Suppressor macrophage treated with lipopolysaccharide for 1 hour (primary cell): ENCODE measurements around the gene CBR3.
"Not testable (repeated sequence)": the region's sequence is repeated elsewhere in the genome, so short reads cannot be mapped to it uniquely, and the experiment has no call there.

Experiments used
- DNase-seq, 3 donors: peaks; one replicate each; pipeline ENCODE4 v3.0.0-alpha.2; 2020 to 2022

Gene CBR3

DNA sequence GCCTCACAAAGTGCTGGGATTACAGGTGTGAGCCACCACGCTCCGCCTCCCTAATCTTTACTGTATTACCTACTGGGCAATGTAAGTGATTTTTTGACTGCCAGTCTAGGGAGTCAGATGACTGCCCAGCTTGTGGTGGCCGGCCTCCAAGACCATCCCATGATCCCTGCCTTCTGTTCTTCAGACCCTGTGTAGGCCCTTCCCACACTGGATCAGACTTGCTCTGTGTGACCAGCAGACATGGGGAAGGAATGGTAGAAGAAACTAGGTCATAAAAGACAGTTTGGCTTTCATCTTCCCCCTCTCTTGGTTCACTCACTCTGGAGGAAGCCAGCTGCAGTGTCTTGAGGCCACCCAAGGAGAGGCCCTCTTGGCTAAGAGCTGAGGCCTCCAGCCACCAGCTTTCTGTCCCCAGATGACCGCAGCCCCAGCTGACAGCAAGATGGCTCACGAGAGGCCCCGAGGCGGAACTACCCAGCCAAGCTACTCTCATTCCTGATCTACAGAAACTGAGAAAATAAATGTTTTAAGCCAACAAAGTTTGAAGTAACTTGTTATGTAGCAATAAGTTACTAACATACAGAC, 14.5 kb upstream of the CBR3 start:
- DNase-seq = no peak

DNA sequence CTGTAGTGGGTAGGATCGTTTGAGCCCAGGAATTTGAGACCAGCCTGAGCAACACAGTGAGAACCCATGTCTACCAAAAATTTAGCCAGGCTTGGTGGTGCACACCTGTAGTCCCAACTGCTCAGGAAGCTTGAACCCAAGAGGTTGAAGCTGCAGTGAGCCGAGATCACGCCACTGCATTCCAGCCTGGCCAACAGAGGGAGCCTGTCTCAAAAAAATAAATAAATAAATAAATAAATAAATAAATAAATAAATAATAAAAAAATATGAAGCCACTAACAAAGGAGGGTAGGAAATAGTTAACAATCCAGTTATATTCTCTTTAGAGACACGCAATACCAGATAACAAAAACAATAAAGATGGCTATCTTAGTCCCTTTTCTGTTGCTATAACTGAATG, 11.9 kb upstream of the CBR3 start:
- DNase-seq = peak in 1 of 3 donors; percentile 34

DNA sequence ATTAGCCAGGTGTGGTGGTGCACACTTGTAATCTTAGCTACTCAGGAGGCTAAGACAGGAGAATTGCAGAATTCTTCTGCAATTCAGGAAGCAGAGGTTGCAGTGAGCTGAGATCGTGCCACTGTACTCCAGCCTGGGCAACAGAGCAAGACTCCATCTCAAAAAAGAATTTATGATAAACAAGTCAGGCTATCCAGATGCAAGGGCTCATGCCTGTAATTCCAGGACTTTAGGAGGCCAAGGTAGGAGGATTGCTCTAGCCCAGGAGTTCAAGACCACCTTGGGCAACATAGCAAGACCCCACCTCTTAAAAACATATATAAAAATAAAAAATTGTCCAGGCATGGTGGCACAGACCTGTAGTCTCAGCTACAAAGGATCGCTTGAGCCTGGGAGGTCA, 10.5 kb upstream of the CBR3 start:
- no peak for DNase-seq

DNA sequence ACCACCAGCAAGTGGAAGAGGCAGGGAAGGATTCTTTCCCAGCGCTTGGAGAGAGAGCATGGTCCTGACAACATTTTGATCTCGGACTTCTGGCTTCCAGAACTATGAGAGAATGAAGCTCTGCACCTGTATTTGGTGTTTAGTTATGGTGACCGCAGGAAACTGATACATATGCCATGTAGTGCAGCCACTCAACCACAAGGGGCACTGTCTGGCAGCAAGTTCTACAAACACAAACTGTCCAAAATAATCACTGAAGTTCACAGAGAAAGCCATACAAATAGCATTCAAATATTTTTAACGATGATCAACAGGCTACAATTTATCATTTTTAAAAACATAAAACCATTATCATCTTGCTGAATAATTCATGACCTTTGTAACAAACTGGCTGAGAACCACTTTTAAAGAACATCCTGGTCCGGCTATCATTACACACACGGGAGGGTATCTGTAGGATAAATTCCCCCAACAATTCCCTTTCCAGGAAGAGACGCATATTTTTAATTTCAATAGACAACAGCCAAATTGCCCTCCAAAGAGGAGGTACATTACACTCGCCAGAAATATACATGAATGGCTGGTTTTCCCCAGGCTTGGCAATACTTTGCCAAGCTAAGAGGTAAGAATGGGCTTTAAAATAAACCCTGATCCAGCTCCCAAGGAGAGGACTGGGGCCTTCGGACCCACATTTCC, 9.2 kb upstream of the CBR3 start:
- DNase-seq = peak; percentile 59 to 62 (median 59)

DNA sequence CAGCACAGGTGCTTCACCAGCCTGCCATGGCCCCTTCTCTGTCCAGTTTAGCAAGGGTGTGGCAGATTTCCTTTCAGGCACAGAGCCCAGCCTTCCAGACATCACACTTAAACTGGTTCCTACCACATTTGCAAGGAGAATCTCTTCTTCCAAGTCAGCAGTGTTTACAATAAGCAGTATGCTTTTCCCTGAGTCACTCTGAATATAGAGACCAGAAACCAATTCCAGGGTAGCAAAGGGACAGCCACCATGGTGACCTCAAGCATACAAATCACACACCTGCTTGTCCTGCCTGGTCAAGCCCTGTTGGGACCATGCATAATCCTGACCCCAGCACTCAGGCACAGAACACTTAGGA, 8.7 kb upstream of the CBR3 start:
- no peak for DNase-seq

DNA sequence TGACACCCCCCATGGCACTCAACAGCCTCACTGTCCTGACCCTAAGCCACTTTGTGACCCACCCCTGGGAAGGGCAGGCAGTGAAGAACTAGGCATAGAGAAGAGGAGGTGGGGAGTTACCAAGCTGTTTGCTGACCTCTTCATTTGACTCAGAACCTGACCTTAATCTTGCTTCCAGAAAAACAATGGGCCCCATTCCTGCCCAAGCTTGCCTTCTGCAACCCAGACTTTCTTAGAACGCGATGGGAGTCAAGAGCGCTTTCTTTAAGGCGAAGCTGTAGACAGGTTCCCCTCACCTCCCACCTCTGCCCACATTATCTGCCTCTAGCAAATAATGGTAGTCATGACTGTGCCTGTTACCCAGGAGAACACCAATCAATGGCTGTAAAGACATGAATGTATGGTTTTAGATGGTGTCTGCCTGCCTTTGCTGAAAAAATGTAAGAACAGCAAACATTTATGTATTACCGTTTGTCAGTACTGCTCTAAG, 8.2 kb upstream of the CBR3 start:
- DNase-seq = no peak

DNA sequence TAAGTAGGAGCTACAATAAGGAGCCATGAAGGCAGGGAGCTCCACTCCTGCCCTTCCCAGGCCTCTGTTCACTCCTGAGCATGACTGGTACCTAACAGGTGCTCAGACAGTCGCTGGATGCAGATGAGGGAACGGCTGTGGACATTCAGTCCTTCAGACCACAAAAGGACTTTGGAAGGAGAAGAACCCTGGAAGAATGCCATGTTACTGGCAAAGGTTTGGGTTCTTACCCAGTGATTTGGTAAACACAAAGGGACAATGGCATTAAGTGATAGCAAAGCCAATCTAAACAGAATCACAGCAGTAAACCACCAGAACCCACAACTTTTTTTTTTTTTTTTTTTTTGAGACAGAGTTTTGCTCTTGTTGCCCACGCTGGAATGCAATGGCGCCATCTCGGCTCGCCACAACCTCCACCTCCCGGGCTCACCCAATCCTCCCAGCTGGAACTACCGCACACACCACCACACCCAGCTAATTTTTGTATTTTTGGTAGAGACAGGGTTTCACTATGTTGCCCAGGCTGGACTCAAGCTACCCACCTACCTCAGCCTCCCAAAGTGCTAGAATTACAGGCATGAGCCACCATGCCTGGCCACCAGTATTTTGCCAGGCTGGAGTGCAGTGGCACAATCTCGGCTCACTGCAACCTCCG, 7.5 kb upstream of the CBR3 start:
- no peak for DNase-seq

DNA sequence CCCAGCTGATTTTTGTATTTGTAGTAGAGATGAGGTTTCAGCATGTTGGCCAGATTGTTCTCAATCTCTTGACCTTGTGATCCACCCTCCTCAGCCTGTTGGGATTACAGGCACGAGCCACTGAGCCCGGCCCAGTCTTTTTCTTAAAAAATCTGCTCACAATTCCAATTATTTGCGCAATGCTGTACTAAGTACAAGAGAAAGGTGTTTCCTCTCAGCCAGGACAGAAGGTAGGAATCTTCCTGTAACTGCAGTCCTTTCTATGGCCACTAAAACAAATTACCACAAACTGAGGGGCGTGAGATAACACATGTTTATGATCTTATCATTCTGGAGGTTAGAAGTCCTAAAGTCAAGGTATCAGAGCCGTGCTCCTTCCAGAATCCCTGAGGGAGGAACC, 6.9 kb upstream of the CBR3 start:
- DNase-seq = no peak

DNA sequence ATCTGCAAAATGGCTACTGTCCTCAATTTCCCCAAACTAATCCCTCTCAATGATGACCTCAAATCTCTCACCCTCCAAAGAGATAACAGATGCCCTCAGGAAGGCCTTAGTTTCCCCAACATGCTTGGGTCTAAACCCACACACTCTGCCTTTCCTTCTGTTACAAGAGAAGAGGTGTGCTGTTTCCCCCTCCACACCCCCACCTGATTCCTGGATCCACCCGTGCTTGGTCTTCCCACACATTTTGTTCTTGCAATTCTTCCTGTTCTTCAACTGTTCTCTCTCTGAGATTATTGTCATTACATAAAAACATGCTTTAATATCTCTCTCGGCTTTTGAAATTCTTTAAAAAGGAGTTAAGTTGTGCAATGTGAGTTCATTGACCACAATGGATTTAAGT, 5.7 kb upstream of the CBR3 start:
- no peak for DNase-seq

DNA sequence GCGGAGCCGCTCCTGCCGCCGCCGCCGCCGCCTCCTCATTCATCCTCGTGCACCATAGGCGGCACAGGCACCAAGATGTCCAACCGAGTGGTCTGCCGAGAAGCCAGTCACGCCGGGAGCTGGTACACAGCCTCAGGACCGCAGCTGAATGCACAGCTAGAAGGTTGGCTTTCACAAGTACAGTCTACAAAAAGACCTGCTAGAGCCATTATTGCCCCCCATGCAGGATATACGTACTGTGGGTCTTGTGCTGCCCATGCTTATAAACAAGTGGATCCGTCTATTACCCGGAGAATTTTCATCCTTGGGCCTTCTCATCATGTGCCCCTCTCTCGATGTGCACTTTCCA, 4.5 kb upstream of the CBR3 start:
- not testable (repeated sequence) for DNase-seq

DNA sequence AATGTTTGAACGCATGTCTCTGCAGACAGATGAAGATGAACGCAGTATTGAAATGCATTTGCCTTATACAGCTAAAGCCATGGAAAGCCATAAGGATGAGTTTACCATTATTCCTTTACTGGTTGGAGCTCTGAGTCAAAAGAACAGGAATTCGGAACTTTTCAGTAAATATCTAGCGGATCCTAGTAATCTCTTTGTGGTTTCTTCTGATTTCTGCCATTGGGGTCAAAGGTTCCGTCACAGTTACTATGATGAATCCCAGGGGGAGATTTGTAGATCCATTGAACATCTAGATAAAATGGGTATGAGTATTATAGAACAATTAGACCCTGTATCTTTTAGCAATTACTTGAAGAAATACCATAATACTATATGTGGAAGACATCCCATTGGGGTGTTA, 4.0 kb upstream of the CBR3 start:
- DNase-seq = not testable (repeated sequence)

DNA sequence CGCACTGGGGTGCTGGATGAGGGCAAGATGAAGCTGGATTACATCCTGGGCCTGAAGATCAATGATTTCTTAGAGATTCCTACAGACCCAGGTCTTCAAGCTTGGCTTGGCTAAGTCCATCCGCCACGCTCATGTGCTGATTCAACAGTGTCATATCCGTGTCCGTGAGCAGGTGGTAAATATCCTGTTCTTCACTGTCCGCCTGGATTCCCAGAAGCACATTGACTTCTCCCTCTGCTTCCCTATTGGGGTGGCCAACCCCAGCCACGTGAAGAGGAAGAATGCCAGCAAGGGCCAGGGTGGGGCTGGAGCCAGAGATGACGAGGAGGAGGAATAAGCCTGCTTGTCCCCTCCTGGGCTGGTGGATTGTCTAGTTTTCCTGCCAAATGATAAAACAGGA, 2.2 kb upstream of the CBR3 start:
- DNase-seq = peak; percentile 46 to 63 (median 51)

DNA sequence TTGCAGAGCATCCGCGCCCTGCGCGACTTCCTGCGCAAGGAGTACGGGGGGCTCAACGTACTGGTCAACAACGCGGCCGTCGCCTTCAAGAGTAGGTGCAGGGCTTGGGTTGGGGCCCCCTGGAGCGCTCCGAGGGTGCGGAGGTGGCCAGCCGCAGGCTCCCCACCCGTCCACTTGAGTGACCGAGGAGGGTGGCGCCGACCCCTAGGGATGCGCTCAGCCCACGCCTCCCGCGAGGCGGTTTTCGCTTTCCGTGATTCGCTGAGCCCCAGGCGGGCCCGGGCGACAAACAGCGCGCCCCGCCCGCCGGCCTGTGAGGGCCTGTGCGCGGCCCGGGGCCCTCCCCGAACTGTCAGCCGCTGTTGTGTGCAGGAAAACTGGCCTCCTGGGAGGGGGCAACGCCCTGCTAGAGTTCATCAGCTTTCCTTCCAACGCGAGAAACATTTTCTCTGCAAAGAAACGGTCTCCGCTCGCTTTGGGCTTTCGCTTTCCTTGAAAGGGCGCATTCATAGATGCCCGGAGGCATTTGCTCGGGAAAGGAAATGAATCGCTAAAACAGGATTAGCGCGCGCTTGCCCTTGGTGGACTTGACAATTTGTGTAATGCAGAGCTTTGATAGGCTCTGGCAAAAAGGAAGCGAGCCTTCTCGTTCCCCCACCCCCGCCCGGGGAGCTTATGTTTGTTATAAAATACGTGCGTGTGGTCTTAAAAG, 668 bp downstream of the CBR3 start:
- peak; percentile 79 to 88 (median 87) for DNase-seq

DNA sequence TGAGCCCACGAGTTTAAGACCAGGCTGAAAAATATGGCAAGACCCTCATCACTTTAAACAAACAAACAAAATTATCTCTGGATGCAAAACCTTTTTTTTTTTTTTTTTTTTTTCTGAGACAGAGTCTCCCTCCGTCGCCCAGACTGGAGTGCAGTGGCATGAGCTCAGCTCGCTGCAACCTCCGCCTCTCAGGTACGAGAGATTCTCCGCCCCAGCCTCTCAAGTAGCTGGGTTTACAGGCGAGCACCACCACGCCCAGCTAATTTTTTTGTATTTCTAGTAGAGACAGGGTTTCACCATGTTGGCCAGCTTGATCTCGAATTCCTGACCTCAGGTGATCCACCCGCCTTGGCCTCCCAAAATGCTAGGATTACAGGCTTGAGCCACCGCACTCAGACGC, 4.9 kb downstream of the CBR3 start:
- DNase-seq = not testable (repeated sequence)

DNA sequence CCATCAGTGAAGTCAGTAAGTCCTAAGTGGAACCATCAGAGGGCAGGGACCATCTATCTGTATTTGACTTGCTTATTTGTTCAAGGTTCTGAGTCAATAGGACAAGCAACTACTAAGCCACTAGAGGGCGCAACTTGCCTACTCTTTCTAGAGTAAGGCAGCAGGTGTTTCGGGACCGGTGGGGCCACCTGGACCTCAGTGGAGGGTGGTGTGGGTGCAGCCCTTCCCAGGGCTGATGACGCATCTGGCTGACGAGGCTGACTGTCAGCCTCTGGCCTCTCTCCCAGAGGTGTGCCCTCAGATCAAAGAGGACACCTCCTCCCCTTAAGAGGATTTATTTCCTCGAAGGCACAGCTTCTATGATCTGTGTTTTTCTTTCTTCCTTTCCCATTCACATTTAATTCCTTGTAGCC, 6.6 kb downstream of the CBR3 start:
- DNase-seq = peak; percentile 90 to 93 (median 91)

DNA sequence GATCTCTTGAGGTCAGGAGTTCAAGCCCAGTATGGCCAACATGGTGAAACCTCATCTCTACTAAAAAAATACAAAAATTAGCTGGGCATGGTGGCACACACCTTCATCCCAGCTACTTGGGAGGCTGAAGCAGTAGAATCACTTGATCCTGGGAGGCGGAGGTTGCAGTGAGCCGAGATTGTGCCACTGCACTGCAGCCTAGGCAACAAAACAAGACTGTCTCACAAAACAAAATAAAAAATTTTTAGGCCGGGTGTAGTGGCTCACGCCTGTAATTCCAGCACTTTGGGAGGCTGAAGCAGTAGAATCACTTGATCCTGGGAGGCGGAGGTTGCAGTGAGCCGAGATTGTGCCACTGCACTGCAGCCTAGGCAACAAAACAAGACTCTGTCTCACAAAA, 9.4 kb downstream of the CBR3 start:
- DNase-seq = not testable (repeated sequence)

DNA sequence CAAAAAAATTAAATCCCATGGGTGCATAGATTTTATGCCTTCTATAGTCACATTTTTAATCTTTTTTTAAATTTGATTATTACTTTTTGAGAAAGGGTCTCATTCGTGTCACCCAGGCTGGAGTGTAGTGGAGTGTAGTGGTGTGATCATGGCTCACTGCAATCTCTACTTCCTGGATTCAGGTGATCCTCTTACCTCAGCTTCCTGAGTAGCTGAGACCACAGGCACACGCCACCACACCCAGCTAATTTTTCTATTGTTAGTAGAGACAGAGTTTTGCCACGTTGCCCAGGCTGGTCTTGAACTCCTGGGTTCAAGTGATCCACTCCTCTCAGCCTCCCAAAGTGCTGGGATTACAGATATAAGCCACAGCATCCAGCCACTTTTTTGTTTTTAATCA, 10.4 kb downstream of the CBR3 start:
- DNase-seq = no peak

DNA sequence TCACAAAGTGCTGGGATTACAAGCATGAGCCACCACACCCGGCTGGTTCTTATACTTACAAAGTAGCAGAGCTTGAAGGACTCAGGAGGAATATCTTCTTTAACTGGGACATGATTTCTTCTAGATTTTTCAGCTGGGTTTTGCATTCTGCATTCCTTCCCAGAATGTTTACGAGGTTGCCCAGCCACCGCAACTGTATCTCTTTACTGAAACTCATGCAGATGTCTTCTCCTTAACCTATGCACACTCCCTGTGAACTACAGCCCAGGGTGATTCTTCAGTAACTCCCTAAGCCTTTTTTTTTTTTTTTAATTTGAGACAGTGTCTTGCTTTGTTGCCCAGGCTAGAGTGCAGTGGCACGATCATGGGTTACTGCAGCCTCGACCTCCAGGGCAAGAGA, 13.0 kb downstream of the CBR3 start:
- DNase-seq = no peak

DNA sequence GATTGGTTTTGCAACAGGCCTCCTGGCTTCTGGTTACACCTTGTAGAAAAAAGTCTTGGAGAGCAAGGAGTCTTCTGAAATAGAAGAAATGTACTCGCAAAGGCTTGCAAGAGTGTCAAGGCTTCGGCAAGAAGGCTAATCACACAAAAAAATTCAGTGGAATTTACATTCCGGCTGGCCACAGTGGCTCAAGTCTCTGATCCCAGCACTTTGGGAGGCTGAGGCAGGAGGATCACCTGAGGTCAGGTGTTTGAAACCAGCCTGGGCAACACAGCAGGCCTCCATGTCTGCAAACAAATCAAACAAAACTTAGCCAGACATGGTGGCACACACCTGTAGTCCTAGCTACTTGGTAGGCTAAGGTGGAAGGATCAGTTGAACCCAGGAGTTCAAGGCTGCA, 14.0 kb downstream of the CBR3 start:
- DNase-seq = no peak

DNA sequence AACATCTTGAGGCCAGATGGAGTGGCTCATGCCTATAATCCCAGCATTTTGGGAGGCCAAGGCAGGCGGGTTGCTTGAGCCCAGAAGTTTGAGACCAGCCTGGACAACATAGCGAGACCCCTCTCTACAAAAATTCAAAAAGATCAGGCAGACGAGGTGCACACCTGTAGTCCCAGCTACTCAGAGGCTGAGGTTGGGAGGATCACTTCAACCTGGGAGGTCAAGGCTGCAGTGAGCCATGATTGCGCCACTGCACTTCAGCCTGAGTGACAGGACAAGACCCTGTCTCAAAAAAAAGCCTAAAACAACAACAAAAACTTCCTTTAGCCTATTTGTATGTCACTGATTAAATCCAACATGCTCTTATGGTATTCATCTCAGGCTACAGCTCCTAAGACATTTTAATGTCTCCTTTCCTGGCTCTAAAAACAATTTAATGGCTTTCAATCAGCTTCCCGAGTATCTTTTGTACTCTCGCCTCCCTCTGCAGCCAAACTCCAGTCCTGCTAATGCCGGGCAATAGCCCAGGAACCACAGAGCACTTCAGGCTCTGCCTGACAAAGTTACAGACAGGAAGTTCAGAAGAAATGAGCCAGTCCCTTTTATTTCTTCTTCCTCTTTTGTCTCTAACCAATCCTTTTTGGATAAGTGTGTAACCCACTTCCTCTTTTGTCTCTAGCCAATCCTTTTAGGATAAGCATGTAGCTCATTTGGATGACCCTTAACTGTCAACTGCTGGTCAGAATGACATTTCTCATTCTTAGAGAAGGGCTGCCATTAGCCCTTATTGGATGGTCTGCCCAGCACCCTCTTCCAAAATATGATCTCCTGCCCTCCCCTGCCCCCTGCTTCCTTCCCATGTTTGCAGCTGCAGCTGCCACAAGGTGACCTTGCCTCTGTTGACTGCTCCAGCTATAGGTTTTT, 15.2 kb downstream of the CBR3 start:
- DNase-seq = peak; percentile 76 to 93 (median 86)

DNA sequence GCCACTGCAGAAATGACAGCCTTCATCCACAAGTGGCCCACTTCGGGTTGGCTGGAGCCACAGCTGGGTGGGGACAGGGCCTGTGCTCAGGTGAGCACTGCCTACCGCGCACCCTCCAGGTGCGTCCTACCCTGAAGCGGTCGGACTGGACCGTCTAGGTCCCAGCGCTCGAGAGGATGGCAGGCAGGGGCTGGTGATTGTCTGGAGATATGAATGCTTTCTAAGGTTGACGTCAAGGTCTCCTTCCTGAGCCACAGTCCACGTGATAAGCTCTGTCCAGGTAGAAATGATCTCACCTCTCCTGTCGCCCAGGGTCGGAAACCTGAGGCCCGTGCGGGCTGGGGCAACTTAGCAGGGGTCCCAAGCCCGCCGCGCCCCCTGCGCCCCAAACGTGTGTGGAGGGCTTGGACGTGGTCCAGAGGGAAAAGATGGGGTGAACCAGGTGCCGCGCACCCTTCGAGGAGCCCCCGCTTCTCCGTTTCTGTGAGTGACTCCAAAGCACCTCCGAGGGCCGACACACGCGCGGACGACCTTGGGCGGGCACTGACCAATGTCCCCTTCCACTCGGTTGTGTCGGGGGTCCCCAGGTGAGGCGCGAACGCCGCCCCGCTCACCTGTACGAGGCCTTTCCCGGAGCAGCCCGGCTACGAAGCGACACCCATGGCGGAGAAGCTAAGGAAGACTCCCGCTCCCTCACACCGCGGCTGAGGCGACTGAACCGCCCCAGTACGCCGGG, 20.9 kb downstream of the CBR3 start:
- DNase-seq = no peak

DNA sequence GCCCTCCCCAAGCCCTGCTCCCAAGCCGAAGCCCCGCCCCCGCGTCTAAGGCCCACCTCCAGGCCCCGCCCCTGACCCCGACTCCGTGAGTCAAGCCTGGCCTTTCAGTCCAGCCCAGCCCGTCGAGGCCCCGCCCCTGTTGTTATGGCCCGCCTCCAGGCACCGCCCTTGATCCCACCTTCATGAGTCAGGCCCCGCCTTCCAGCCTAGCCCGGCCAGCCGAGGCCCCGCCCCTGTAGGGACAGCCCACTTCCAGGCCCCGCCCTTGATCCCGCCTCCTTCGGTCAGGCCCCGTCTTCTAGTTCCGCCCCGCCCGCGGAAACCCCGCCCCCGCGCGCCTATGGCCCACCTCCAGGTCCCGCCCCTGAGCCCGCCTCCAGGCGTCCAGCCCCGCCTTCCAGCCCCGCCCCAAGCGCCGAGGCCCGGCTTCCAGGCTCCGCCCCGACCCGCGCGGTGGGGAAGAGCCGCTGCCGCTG, 21.5 kb downstream of the CBR3 start:
- DNase-seq = peak; percentile 99 to 100 (median 100)
